ENCODE measurements around the gene NXPE4. TPM values are rescaled to one million over a fixed set of nuclear protein-coding genes. Genes with fewer than 3 reads are reported as not detected.

NXPE4 gene
- total and polyA plus RNA-seq, 2 of the 8 experiments (the other 6 are each of a cell fraction or from before 2014, with no cell fraction given): not detected

DNA sequence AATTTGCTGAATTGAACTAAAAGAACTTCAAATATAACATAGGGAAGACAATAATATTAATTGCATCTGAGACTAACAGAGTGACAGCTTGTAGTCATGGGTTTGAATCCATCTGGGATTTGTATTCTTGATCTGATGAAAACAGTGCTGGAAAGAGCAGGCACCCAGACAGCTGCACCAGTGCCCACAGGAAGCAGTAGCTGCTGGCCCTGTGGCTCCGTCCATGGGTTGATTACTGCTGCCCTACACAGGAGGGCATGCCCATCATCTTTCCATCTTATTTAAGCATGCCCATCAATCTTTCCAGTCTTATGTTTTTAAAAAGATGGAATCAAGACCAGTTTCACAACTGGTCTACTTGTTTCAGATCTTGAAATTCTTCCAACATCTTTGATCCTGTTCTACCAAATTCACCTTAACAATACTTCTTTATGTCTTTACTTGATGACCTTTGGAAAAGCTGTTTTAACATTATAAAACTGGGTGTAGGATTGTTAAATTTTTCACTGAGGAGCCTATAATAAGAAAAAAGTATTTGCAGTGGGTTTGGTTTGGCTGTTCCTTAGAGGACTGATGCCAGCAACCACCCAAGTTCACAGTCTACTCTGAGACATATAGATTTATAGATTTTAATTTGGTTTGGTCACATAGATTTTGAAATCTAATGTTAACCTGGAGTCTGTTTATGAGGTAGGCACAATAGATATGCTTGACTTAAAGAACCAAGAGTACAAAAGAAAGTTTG, 761 bp upstream of the NXPE4 start:
- H3K9me3 ChIP-seq (ENCODE audit: insufficient read depth in 2 of 2, low read depth in 1 of 2, low read length in 1 of 2): peaks cover 0 to 3% of the 10 kb centered on the region in 2 experiments; a peak in 1 of 4 replicates
- H3K27me3 ChIP-seq (replicated peaks in 1 of 4; ENCODE audit: control insufficient read depth in 3 of 4, extremely low read depth in 1 of 4, insufficient read depth in 3 of 4, low read length in 3 of 4): no peaks in the 10 kb centered on the region
- no peak overlapping the region for H3K23ac ChIP-seq (ENCODE audit: insufficient read length)
- ChIA-PET CTCF (ENCODE audit: partially characterized antibody) (interaction anchor here (1.0 kb wide), 2 partner anchors 8 to 142 kb away, joined by 3 read pairs; no protein-coding TSS in a partner anchor), POLR2A (ENCODE audit: partially characterized antibody) (no interaction called here)
- H3K27ac ChIP-seq (ENCODE audit: low read depth, low read length): no peak overlapping the region
- no peak overlapping the region for H3K18ac ChIP-seq (ENCODE audit: extremely low read depth, low read length)
- no peak overlapping the region for H4K91ac ChIP-seq (replicated peaks; ENCODE audit: insufficient read length, low read length)
- no peaks in the 10 kb centered on the region for H3K79me2 ChIP-seq (ENCODE audit: control insufficient read depth in 1 of 2, insufficient read depth in 2 of 2, low read length in 2 of 2)
- H2AK5ac ChIP-seq (ENCODE audit: low read depth, low read length): no peak overlapping the region
- 80% methylated on average over 1 of the region's 1 CpG; no CpG with 5 or more reads in 1 of the 2 experiments for WGBS, 2 experiments (ENCODE audit: extremely low coverage in 1 of 2, insufficient coverage in 1 of 2, insufficient read length in 1 of 2, insufficient replicate concordance in 2 of 2, low coverage in 1 of 2, low lambda C conversion rate in 2 of 2, missing lambda C conversion rate in 1 of 2)
- no peak overlapping the region for H2BK12ac ChIP-seq (ENCODE audit: low read depth, low read length)
- no peak overlapping the region for H3K4me2 ChIP-seq (ENCODE audit: insufficient read depth in 1 of 2, low read depth in 2 of 2, low read length in 2 of 2)
- H4K20me1 ChIP-seq (replicated peaks in 1 of 2; ENCODE audit: control insufficient read depth in 1 of 2, insufficient read depth in 2 of 2, low read length in 2 of 2): no peaks in the 10 kb centered on the region
- no peak overlapping the region for H2BK120ac ChIP-seq (replicated peaks; ENCODE audit: low read depth, low read length)
- H2AFZ ChIP-seq (ENCODE audit: low read length): no peak overlapping the region
- no peak for FAIRE-seq
- no peak overlapping the region for H3K14ac ChIP-seq (ENCODE audit: insufficient read length)
- H3K4me3 ChIP-seq (ENCODE audit: extremely low read depth in 1 of 4, insufficient read depth in 2 of 4, low read depth in 3 of 4, low read length in 4 of 4): no peak overlapping the region
- no peak overlapping the region for H4K8ac ChIP-seq (ENCODE audit: extremely low read depth, insufficient read depth, low read length)
- no peak overlapping the region for H2BK20ac ChIP-seq (ENCODE audit: low read length)
- no peaks in the 10 kb centered on the region for H3K4me1 ChIP-seq (replicated peaks in 1 of 4; ENCODE audit: control insufficient read depth in 3 of 4, insufficient read depth in 4 of 4, low read length in 3 of 4)
- no peak overlapping the region for H2BK5ac ChIP-seq (ENCODE audit: low read depth, low read length)
- TF ChIP-seq NANOG (IDR thresholded peaks at IDR 0.05; ENCODE audit: insufficient read depth, low read depth, low read length, poor library complexity, severe bottlenecking) (no peak), RFX5 (IDR thresholded peaks at IDR 0.05; ENCODE audit: borderline replicate concordance, low read depth, low read length) (no peak), RBBP5 (IDR thresholded peaks at IDR 0.05; ENCODE audit: borderline replicate concordance, low read depth, low read length) (no peak), RXRA (IDR thresholded peaks at IDR 0.05; ENCODE audit: insufficient read depth, low read depth, low read length) (no peak)
- no peak overlapping the region for H3K4ac ChIP-seq (replicated peaks; ENCODE audit: insufficient read length, low read depth, low read length)
- H2BK15ac ChIP-seq (ENCODE audit: low read length): no peak overlapping the region
- H4K5ac ChIP-seq (ENCODE audit: insufficient read length, low read depth, low read length): no peak overlapping the region
- no peaks in the 10 kb centered on the region; the same call in 1 of the 2 replicates for H3K23me2 ChIP-seq (ENCODE audit: low read depth, low read length)
- H3K79me1 ChIP-seq (ENCODE audit: low read depth, low read length): no peaks in the 10 kb centered on the region
- no peak overlapping the region for H3K9ac ChIP-seq (replicated peaks in 1 of 4; ENCODE audit: extremely low read depth in 1 of 4, low read depth in 3 of 4, low read length in 3 of 4)
- DNase-seq (ENCODE audit: low read depth in 1 of 2, low spot score in 2 of 2): no peak
- H3K36me3 ChIP-seq (ENCODE audit: control insufficient read depth in 2 of 4, insufficient read depth in 4 of 4, low read length in 3 of 4): no peaks in the 10 kb centered on the region
- H3K56ac ChIP-seq (replicated peaks; ENCODE audit: insufficient read length, low read depth, low read length): no peak overlapping the region

All from H1 (cell line).